ENCODE results near the gene PINLYP. TPM values are rescaled to one million over a fixed set of nuclear protein-coding genes. Genes with fewer than 3 reads are reported as not detected.

The PINLYP gene
- total and polyA plus RNA-seq, 2 of the 13 experiments (the other 11 are each of a cell fraction or from before 2014, with no cell fraction given) = 0.21 to 0.24 TPM

DNA sequence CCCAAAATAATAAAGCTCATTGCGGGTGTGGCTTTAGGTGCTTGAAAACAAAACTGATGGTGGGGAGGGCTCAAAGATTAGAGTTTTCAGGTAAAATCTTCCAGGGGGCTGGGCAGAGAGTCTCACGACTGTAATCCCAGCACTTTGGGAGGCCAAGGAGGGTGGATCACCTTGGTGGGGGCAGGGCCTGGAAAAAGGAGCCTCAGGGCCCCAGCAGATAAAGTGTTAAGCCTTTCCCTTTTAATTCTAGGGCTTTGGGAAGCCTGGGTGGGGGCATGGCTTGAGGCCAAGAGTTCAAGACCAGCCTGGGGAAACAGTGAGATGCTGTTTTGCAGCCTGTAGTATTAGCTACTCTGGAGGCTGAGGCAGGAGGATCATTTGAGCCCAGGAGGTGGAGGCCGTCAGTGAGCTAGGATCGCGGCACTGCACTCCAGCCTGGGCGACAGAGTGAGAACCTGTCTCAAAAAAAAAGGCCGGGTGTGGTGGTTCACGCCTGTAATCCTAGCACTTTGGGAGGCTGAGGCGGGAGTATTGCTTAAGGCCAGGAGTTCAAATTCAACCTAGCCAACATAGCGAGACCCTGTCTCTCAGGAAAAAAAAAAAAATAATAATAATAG lies 18.6 kb downstream of the PINLYP start:
- Histone ChIP-seq H3K36me3 (replicated peaks in 1 of 2; ENCODE audit: control insufficient read depth in 1 of 2, insufficient read depth in 2 of 2, low read length in 2 of 2) (peaks cover 5 to 12% of the 10 kb centered on the region in 2 experiments; a peak in 4 of 5 replicates), H3K4me3 (replicated peaks in 1 of 3; ENCODE audit: insufficient read depth in 1 of 3, low read depth in 2 of 3, low read length in 3 of 3) (peak overlapping the region in 2 of 3 experiments; percentile 74 to 90; a peak in 3 of 6 replicates), H3K4me2 (ENCODE audit: low read depth, low read length) (peak overlapping the region; percentile 88; the same call in 1 of the 2 replicates), H3K4me1 (ENCODE audit: insufficient read depth, low read length) (peaks cover 30% of the 10 kb centered on the region), H3K9ac (ENCODE audit: insufficient read depth, low read depth, low read length) (peak overlapping the region; percentile 91), H4K20me1 (ENCODE audit: insufficient read depth, low read length) (peaks cover 2% of the 10 kb centered on the region; the same call in 1 of the 2 replicates), H3K27ac (ENCODE audit: extremely low read length, insufficient read depth, low read length) (no peak overlapping the region), H3K79me2 (ENCODE audit: insufficient read depth, low read length) (peaks cover 27% of the 10 kb centered on the region), H3K27me3 (ENCODE audit: control insufficient read depth in 1 of 2, insufficient read depth in 2 of 2, low read length in 2 of 2) (no peaks in the 10 kb centered on the region; a peak in 1 of 5 replicates), H3K9me3 (ENCODE audit: low read length) (no peaks in the 10 kb centered on the region), H2AFZ (ENCODE audit: low read length) (no peak overlapping the region)
- ATAC-seq (no peak), FAIRE-seq (no peak), DNase-seq (ENCODE audit: low spot score) (no peak)
- no peak for TF ChIP-seq ZNF788 (CRISPR knock-in tag; IDR thresholded peaks at IDR 0.05; ENCODE audit: borderline replicate concordance)
- TF ChIP-seq ZMYM3 (CRISPR knock-in tag; IDR thresholded peaks at IDR 0.05) = 0 out of 2 replicates have a peak, but pooled peaks have one; percentile 4
- TF ChIP-seq, protein P1, sequence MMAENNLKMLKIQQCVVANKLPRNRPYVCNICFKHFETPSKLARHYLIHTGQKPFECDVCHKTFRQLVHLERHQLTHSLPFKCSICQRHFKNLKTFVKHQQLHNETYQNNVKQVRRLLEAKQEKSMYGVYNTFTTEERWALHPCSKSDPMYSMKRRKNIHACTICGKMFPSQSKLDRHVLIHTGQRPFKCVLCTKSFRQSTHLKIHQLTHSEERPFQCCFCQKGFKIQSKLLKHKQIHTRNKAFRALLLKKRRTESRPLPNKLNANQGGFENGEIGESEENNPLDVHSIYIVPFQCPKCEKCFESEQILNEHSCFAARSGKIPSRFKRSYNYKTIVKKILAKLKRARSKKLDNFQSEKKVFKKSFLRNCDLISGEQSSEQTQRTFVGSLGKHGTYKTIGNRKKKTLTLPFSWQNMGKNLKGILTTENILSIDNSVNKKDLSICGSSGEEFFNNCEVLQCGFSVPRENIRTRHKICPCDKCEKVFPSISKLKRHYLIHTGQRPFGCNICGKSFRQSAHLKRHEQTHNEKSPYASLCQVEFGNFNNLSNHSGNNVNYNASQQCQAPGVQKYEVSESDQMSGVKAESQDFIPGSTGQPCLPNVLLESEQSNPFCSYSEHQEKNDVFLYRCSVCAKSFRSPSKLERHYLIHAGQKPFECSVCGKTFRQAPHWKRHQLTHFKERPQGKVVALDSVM (CRISPR knock-in tag; IDR thresholded peaks at IDR 0.05) = peak; percentile 87
- BruUV-seq (replicated peaks) = no TSS peak
- intact Hi-C loops (cut with micrococcal nuclease; ENCODE audit: unreplicated experiment) (loop anchor here (10.0 kb wide), 1 partner anchor 69 kb away; the partner anchor contains the start of gene ETHE1), in situ Hi-C loops (cut with HindIII; ENCODE audit: extremely low pct_ligation_motif_present, low pct_unique_long_range_greater_than_20kb) (no loop called here)
- WGBS (ENCODE audit: low lambda C conversion rate) = 96% methylated on average over 10 of the region's 10 CpGs
- CTCF ChIA-PET (ENCODE audit: low intra/inter-chr PET ratio, low total read pairs) = interaction anchor here (1.6 to 2.4 kb wide), 2 partner anchors 39 to 58 kb away, joined by 12 to 13 read pairs; no protein-coding TSS in a partner anchor
- POLR2A ChIA-PET = interaction anchor here (0.8 to 2.4 kb wide), 5 partner anchors 10 to 74 kb away, joined by 3 to 20 read pairs (median 3); no protein-coding TSS in a partner anchor

Data from HepG2 (cell line).